ENCODE data around the gene CALN1.

CALN1 gene

DNA sequence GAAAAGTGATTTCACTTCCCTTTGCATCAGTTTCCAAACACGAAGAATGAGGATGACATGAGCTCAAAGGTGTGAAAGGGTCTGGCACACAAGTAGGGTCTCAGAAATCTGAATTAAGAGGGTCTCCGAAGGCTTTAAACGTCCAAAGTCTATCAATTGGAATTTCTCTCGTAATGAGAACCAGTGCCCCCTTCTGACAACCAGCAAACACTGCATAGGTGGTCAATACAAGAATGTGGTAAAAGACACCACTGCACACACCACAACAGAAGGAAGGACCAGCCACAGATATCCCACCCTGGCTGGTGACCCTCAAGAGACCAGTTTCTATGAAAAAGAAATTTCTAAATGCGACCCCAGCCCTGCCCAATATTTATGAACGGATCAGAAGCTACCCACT is 78.1 kb downstream of the CALN1 start:
- Histone ChIP-seq H3K23ac (ENCODE audit: low read depth, low read length, poor library complexity) (no peak overlapping the region), H4K91ac (ENCODE audit: low read depth, low read length, poor library complexity) (no peak overlapping the region), H3K9ac (ENCODE audit: low read depth, low read length, poor library complexity) (no peak overlapping the region), H2BK15ac (ENCODE audit: low read length) (no peak overlapping the region), H2AK5ac (ENCODE audit: low read depth, low read length) (no peak overlapping the region), H2BK5ac (ENCODE audit: low read length) (no peak overlapping the region), H3K27me3 (ENCODE audit: control insufficient read depth in 3 of 3, insufficient read depth in 3 of 3, low read depth in 1 of 3, low read length in 3 of 3) (peaks cover 10 to 54% (median 36%) of the 10 kb centered on the region in 3 experiments), H3K18ac (ENCODE audit: low read length) (no peak overlapping the region), H3K4me2 (ENCODE audit: insufficient read depth, low read length, poor library complexity, severe bottlenecking) (no peak overlapping the region), H2BK12ac (ENCODE audit: low read length) (no peak overlapping the region), H3K79me1 (ENCODE audit: low read depth, low read length) (no peaks in the 10 kb centered on the region), H3K9me3 (replicated peaks in 1 of 2; ENCODE audit: control insufficient read depth in 2 of 2, insufficient read depth in 1 of 2, low read depth in 1 of 2, low read length in 2 of 2) (peaks cover 0 to 3% of the 10 kb centered on the region in 2 donors), H3K27ac (replicated peaks; ENCODE audit: low read length) (no peak overlapping the region), H3K4ac (ENCODE audit: low read length) (no peak overlapping the region), H4K8ac (ENCODE audit: low read depth, low read length) (no peak overlapping the region), H2BK120ac (ENCODE audit: low read depth, low read length) (no peak overlapping the region), H3K14ac (ENCODE audit: low read length) (no peak overlapping the region), H2AFZ (ENCODE audit: low read length) (no peak overlapping the region), H3K4me1 (ENCODE audit: control insufficient read depth in 2 of 2, insufficient read depth in 1 of 2, low read depth in 1 of 2, low read length in 2 of 2) (peaks cover 0 to 7% of the 10 kb centered on the region in 2 donors), H3K36me3 (replicated peaks in 1 of 2; ENCODE audit: control insufficient read depth in 2 of 2, insufficient read depth in 2 of 2, low read length in 2 of 2) (peaks cover 0 to 2% of the 10 kb centered on the region in 2 donors), H3K4me3 (ENCODE audit: low read length in 2 of 2) (no peak overlapping the region)
- no CpG with 5 or more reads among the region's 6 CpGs for WGBS, 2 donors (ENCODE audit: extremely low coverage in 2 of 2, insufficient read length in 2 of 2, insufficient replicate concordance in 1 of 2)
- DNase-seq (ENCODE audit: low spot score): no peak

DNA sequence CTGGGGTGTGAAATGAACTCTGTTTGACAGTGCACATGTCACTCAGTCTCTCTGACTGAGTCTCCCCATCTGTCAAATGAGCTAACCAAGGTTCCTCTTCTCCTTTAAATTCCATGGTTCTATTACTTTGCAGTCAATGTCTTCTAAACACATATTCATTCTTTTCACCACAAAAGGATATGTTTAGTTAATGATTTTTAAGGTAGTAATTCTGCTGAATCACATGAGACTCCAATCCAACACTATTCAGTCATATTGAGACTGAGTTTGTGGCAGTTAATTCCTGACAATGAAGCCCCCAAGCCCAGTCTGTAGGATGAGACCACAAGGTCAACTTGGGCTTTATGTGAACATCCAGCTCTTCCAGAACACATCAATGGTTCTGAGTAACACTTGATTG is 85.3 kb downstream of the CALN1 start:
- Histone ChIP-seq H3K14ac (ENCODE audit: low read length) (no peak overlapping the region), H2BK120ac (ENCODE audit: low read depth, low read length) (no peak overlapping the region), H3K27me3 (ENCODE audit: control insufficient read depth in 3 of 3, insufficient read depth in 3 of 3, low read depth in 1 of 3, low read length in 3 of 3) (no peaks in the 10 kb centered on the region), H2AK5ac (ENCODE audit: low read depth, low read length) (no peak overlapping the region), H2BK5ac (ENCODE audit: low read length) (no peak overlapping the region), H3K27ac (replicated peaks; ENCODE audit: low read length) (no peak overlapping the region), H2AFZ (ENCODE audit: low read length) (no peak overlapping the region), H3K9me3 (replicated peaks in 1 of 2; ENCODE audit: control insufficient read depth in 2 of 2, insufficient read depth in 1 of 2, low read depth in 1 of 2, low read length in 2 of 2) (no peaks in the 10 kb centered on the region), H2BK12ac (ENCODE audit: low read length) (no peak overlapping the region), H2BK15ac (ENCODE audit: low read length) (no peak overlapping the region), H3K79me1 (ENCODE audit: low read depth, low read length) (no peaks in the 10 kb centered on the region), H3K9ac (ENCODE audit: low read depth, low read length, poor library complexity) (no peak overlapping the region), H3K4me2 (ENCODE audit: insufficient read depth, low read length, poor library complexity, severe bottlenecking) (no peak overlapping the region), H3K4me1 (ENCODE audit: control insufficient read depth in 2 of 2, insufficient read depth in 1 of 2, low read depth in 1 of 2, low read length in 2 of 2) (no peaks in the 10 kb centered on the region), H3K18ac (ENCODE audit: low read length) (no peak overlapping the region), H3K36me3 (replicated peaks in 1 of 2; ENCODE audit: control insufficient read depth in 2 of 2, insufficient read depth in 2 of 2, low read length in 2 of 2) (no peaks in the 10 kb centered on the region), H3K4ac (ENCODE audit: low read length) (no peak overlapping the region), H3K4me3 (ENCODE audit: low read length in 2 of 2) (no peak overlapping the region), H4K8ac (ENCODE audit: low read depth, low read length) (no peak overlapping the region), H4K91ac (ENCODE audit: low read depth, low read length, poor library complexity) (no peak overlapping the region), H3K23ac (ENCODE audit: low read depth, low read length, poor library complexity) (no peak overlapping the region)
- no peak for DNase-seq (ENCODE audit: low spot score)

GRCh38 chr7:72326365-72326764 is 85.8 kb downstream of the CALN1 start:
- no peaks in the 10 kb centered on the region for H3K79me1 ChIP-seq (ENCODE audit: low read depth, low read length)
- H2BK120ac ChIP-seq (ENCODE audit: low read depth, low read length): no peak overlapping the region
- H4K8ac ChIP-seq (ENCODE audit: low read depth, low read length): no peak overlapping the region
- no peak overlapping the region for H3K4me3 ChIP-seq (ENCODE audit: low read length in 2 of 2)
- DNase-seq (ENCODE audit: low spot score): no peak
- no peak overlapping the region for H2BK12ac ChIP-seq (ENCODE audit: low read length)
- H3K9ac ChIP-seq (ENCODE audit: low read depth, low read length, poor library complexity): no peak overlapping the region
- WGBS, 2 donors (ENCODE audit: extremely low coverage in 2 of 2, insufficient read length in 2 of 2, insufficient replicate concordance in 1 of 2): no CpG with 5 or more reads among the region's 4 CpGs
- H2BK15ac ChIP-seq (ENCODE audit: low read length): no peak overlapping the region
- no peak overlapping the region for H3K18ac ChIP-seq (ENCODE audit: low read length)
- no peak overlapping the region for H2AK5ac ChIP-seq (ENCODE audit: low read depth, low read length)
- no peak overlapping the region for H4K91ac ChIP-seq (ENCODE audit: low read depth, low read length, poor library complexity)
- no peaks in the 10 kb centered on the region for H3K4me1 ChIP-seq (ENCODE audit: control insufficient read depth in 2 of 2, insufficient read depth in 1 of 2, low read depth in 1 of 2, low read length in 2 of 2)
- no peak overlapping the region for H2AFZ ChIP-seq (ENCODE audit: low read length)
- no peaks in the 10 kb centered on the region for H3K36me3 ChIP-seq (replicated peaks in 1 of 2; ENCODE audit: control insufficient read depth in 2 of 2, insufficient read depth in 2 of 2, low read length in 2 of 2)
- no peak overlapping the region for H3K27ac ChIP-seq (replicated peaks; ENCODE audit: low read length)
- H3K27me3 ChIP-seq (ENCODE audit: control insufficient read depth in 3 of 3, insufficient read depth in 3 of 3, low read depth in 1 of 3, low read length in 3 of 3): no peaks in the 10 kb centered on the region
- no peak overlapping the region for H2BK5ac ChIP-seq (ENCODE audit: low read length)
- no peak overlapping the region for H3K4ac ChIP-seq (ENCODE audit: low read length)
- no peaks in the 10 kb centered on the region for H3K9me3 ChIP-seq (replicated peaks in 1 of 2; ENCODE audit: control insufficient read depth in 2 of 2, insufficient read depth in 1 of 2, low read depth in 1 of 2, low read length in 2 of 2)
- H3K4me2 ChIP-seq (ENCODE audit: insufficient read depth, low read length, poor library complexity, severe bottlenecking): no peak overlapping the region
- H3K23ac ChIP-seq (ENCODE audit: low read depth, low read length, poor library complexity): no peak overlapping the region
- no peak overlapping the region for H3K14ac ChIP-seq (ENCODE audit: low read length)

GRCh38 chr7:72325561-72325960 is 86.6 kb downstream of the CALN1 start:
- Histone ChIP-seq H2BK120ac (ENCODE audit: low read depth, low read length) (no peak overlapping the region), H3K4me2 (ENCODE audit: insufficient read depth, low read length, poor library complexity, severe bottlenecking) (no peak overlapping the region), H3K18ac (ENCODE audit: low read length) (no peak overlapping the region), H3K4me1 (ENCODE audit: control insufficient read depth in 2 of 2, insufficient read depth in 1 of 2, low read depth in 1 of 2, low read length in 2 of 2) (no peaks in the 10 kb centered on the region), H3K4me3 (ENCODE audit: low read length in 2 of 2) (no peak overlapping the region), H3K36me3 (replicated peaks in 1 of 2; ENCODE audit: control insufficient read depth in 2 of 2, insufficient read depth in 2 of 2, low read length in 2 of 2) (no peaks in the 10 kb centered on the region), H4K91ac (ENCODE audit: low read depth, low read length, poor library complexity) (no peak overlapping the region), H2AK5ac (ENCODE audit: low read depth, low read length) (no peak overlapping the region), H2AFZ (ENCODE audit: low read length) (no peak overlapping the region), H3K79me1 (ENCODE audit: low read depth, low read length) (no peaks in the 10 kb centered on the region), H2BK5ac (ENCODE audit: low read length) (no peak overlapping the region), H3K14ac (ENCODE audit: low read length) (no peak overlapping the region), H3K27ac (replicated peaks; ENCODE audit: low read length) (no peak overlapping the region), H4K8ac (ENCODE audit: low read depth, low read length) (no peak overlapping the region), H3K23ac (ENCODE audit: low read depth, low read length, poor library complexity) (no peak overlapping the region), H2BK15ac (ENCODE audit: low read length) (no peak overlapping the region), H3K9ac (ENCODE audit: low read depth, low read length, poor library complexity) (no peak overlapping the region), H3K27me3 (ENCODE audit: control insufficient read depth in 3 of 3, insufficient read depth in 3 of 3, low read depth in 1 of 3, low read length in 3 of 3) (no peaks in the 10 kb centered on the region), H3K4ac (ENCODE audit: low read length) (no peak overlapping the region), H2BK12ac (ENCODE audit: low read length) (no peak overlapping the region), H3K9me3 (replicated peaks in 1 of 2; ENCODE audit: control insufficient read depth in 2 of 2, insufficient read depth in 1 of 2, low read depth in 1 of 2, low read length in 2 of 2) (no peaks in the 10 kb centered on the region)
- no peak for DNase-seq (ENCODE audit: low spot score)
- WGBS, 2 donors (ENCODE audit: extremely low coverage in 2 of 2, insufficient read length in 2 of 2, insufficient replicate concordance in 1 of 2): no CpG with 5 or more reads among the region's 5 CpGs
